Esophagus muscularis mucosa (tissue), 3 donors: ENCODE measurements around the gene ETFRF1.

Experiments used
- CTCF ChIP-seq, 3 experiments: fragments of 200-600 bp in 2 of 3; fragments of 450-650 bp in 1 of 3; sonication (generic) in 2 of 3; IDR thresholded peaks; one replicate each; pipeline ENCODE4 v1.5.1; 2017 to 2019; ENCODE audit warnings: antibody characterized with exemption in 3 of 3, mild to moderate bottlenecking in 2 of 3, moderate library complexity in 1 of 3
- POLR2A ChIP-seq: fragments of 450-650 bp; IDR thresholded peaks from one replicate; pipeline ENCODE4 v1.6.1; 2017; ENCODE audit warnings: antibody characterized with exemption, moderate library complexity, mild to moderate bottlenecking, low read depth
- POLR2AphosphoS5 ChIP-seq, 2 donors: sonication (generic); formaldehyde crosslinking; IDR thresholded peaks; one replicate each; pipeline ENCODE4 v1.6.1; 2017; ENCODE audit warnings: antibody characterized with exemption in 2 of 2

- TF ChIP-seq CTCF (IDR thresholded peaks at IDR 0.05) = no peak
- no peak for TF ChIP-seq POLR2A
- TF ChIP-seq POLR2AphosphoS5 (IDR thresholded peaks at IDR 0.05) = peak in 1 of 2 donors; percentile 21
Observed at GRCh38 chr12:25236190-25236589, 41.2 kb downstream of the ETFRF1 start.
